DOHH2 (cell line): ENCODE data around the gene HOXA13.

Source experiments
- EZH2phosphoT487 ChIP-seq: fragments of 200-600 bp; sonication (generic); IDR thresholded peaks from 2 replicates; pipeline ENCODE4 v1.6.1; 2017; ENCODE audit warnings: borderline replicate concordance, mild to moderate bottlenecking, antibody characterized with exemption, low read length, moderate library complexity, mixed read lengths
- TF ChIP-seq, protein P1 (sequence below): fragments of 200-600 bp; sonication (generic); IDR thresholded peaks from one replicate; pipeline ENCODE4 v1.5.1; 2014; ENCODE audit warnings: antibody characterized with exemption, mild to moderate bottlenecking, low read depth, low read length; ENCODE audit not compliant: poor library complexity, severe bottlenecking

DNA sequence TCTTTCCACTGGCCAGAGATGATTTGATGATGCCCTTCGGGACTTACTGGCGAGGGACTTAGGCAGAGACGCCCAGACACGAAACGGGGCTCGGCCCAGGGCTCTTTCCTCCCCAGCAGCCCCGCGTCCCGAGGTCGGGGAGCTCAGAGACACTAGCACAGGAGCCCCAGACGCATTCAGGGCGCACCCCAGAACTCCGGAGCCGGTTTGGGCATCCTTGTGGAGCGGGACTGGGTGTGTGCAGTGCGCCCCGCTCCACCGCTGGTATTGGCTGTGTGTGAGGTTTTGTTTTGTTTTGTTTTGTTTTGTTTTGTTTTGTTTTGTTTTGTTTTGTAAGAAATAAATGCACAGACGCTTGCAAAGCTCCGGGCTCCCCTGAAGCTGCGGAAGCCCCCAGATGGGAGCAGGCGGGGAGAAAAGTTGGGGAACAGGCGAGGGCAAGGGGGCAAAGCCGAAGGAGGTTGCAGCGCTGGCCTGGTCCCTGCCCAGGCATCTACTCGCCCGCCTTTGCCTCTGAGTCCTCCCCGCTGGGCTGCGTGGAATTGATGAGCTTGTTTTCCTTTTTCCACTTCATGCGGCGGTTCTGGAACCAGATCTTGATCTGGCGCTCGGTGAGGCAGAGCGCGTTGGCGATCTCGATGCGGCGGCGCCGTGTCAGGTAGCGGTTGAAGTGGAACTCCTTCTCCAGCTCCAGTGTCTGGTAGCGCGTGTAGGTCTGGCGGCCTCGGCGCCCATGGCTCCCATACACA is 54.6 kb downstream of the HOXA13 start:
- TF ChIP-seq, protein P1, sequence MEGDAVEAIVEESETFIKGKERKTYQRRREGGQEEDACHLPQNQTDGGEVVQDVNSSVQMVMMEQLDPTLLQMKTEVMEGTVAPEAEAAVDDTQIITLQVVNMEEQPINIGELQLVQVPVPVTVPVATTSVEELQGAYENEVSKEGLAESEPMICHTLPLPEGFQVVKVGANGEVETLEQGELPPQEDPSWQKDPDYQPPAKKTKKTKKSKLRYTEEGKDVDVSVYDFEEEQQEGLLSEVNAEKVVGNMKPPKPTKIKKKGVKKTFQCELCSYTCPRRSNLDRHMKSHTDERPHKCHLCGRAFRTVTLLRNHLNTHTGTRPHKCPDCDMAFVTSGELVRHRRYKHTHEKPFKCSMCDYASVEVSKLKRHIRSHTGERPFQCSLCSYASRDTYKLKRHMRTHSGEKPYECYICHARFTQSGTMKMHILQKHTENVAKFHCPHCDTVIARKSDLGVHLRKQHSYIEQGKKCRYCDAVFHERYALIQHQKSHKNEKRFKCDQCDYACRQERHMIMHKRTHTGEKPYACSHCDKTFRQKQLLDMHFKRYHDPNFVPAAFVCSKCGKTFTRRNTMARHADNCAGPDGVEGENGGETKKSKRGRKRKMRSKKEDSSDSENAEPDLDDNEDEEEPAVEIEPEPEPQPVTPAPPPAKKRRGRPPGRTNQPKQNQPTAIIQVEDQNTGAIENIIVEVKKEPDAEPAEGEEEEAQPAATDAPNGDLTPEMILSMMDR = no peak
- no peak for TF ChIP-seq EZH2phosphoT487
